CD14-positive monocyte (primary cell): ENCODE measurements around the gene FMO4. TPM values are rescaled to one million over a fixed set of nuclear protein-coding genes. Genes with fewer than 3 reads are reported as not detected.

ENCODE experiments used
- DNase-seq, 3 donors: peaks; one replicate each; pipeline ENCODE4 v3.0.0-alpha.2; 2011 to 2022
- H2AFZ ChIP-seq: 2 replicates; pipeline ENCODE4 v1.6.0; 2012; ENCODE audit warnings: mild to moderate bottlenecking, low read depth, low read length, inconsistent platforms; ENCODE audit not compliant: insufficient read depth, poor library complexity, severe bottlenecking
- H3K27ac ChIP-seq, 2 donors: 1 replicate in 1 of 2; 2 replicates in 1 of 2; pipeline ENCODE4 v1.5.1; 2012 to 2013; ENCODE audit warnings: low read length in 2 of 2, control low read depth in 1 of 2, inconsistent platforms in 1 of 2, low read depth in 1 of 2, mild to moderate bottlenecking in 1 of 2
- H3K27me3 ChIP-seq, 2 donors: one replicate each; pipeline versions ENCODE4 v1.6.0 to v1.6.1; 2011 to 2013; ENCODE audit warnings: low read length in 2 of 2; ENCODE audit not compliant: control insufficient read depth in 2 of 2, insufficient read depth in 2 of 2
- H3K36me3 ChIP-seq, 2 donors: replicated peaks in 1 of 2; 1 replicate in 1 of 2; 2 replicates in 1 of 2; pipeline versions ENCODE4 v1.5.1 to v1.6.1; 2012 to 2013; ENCODE audit warnings: low read length in 2 of 2, control low read depth in 1 of 2, inconsistent platforms in 1 of 2, mild to moderate bottlenecking in 1 of 2; ENCODE audit not compliant: insufficient read depth in 2 of 2, control insufficient read depth in 1 of 2
- H3K4me1 ChIP-seq, 2 donors: 1 replicate in 1 of 2; 2 replicates in 1 of 2; pipeline versions ENCODE4 v1.5.1 to v1.6.1; 2012 to 2013; ENCODE audit warnings: low read length in 2 of 2, control low read depth in 1 of 2, inconsistent platforms in 1 of 2, mild to moderate bottlenecking in 1 of 2, moderate library complexity in 1 of 2; ENCODE audit not compliant: insufficient read depth in 2 of 2, control insufficient read depth in 1 of 2
- H3K4me2 ChIP-seq: replicated peaks from 2 replicates; pipeline ENCODE3; 2012; ENCODE audit warnings: low read length, moderate library complexity, mild to moderate bottlenecking; ENCODE audit not compliant: poor library complexity, severe bottlenecking; ENCODE audit errors: extremely low read depth
- H3K4me3 ChIP-seq, 3 experiments: fragments of 200-600 bp in 1 of 3; sonication (generic) in 1 of 3; replicated peaks in 1 of 3; 1 replicate in 2 of 3; 2 replicates in 1 of 3; pipeline ENCODE4 v1.5.1; 2011 to 2013; ENCODE audit warnings: low read length in 3 of 3, mild to moderate bottlenecking in 3 of 3, control low read depth in 2 of 3, low read depth in 2 of 3, inconsistent platforms in 1 of 3, moderate library complexity in 1 of 3
- H3K79me2 ChIP-seq: 2 replicates; pipeline ENCODE4 v1.6.0; 2012; ENCODE audit warnings: mild to moderate bottlenecking, control low read depth, inconsistent platforms, low read length, moderate library complexity; ENCODE audit not compliant: insufficient read depth
- H3K9ac ChIP-seq: 2 replicates; pipeline ENCODE4 v1.6.0; 2017; ENCODE audit warnings: low read length, mild to moderate bottlenecking; ENCODE audit not compliant: insufficient read depth, poor library complexity, severe bottlenecking
- H3K9me3 ChIP-seq, 2 donors: replicated peaks in 1 of 2; 1 replicate in 1 of 2; 2 replicates in 1 of 2; pipeline versions ENCODE4 v1.5.1 to v1.6.1; 2012 to 2013; ENCODE audit warnings: low read length in 2 of 2, control low read depth in 1 of 2; ENCODE audit not compliant: control insufficient read depth in 1 of 2, insufficient read depth in 1 of 2
- H4K20me1 ChIP-seq: 2 replicates; pipeline ENCODE4 v1.6.0; 2012; ENCODE audit warnings: mild to moderate bottlenecking, low read length, control low read depth, moderate library complexity; ENCODE audit not compliant: insufficient read depth
- H3K27ac Mint-ChIP-seq, 7 donors: one replicate each; pipeline ENCODE4 v1.8.0; 2020; ENCODE audit warnings: mild to moderate bottlenecking in 7 of 7, mixed read lengths in 7 of 7, moderate library complexity in 6 of 7, inconsistent platforms in 2 of 7
- H3K27me3 Mint-ChIP-seq, 3 donors: one replicate each; pipeline ENCODE4 v1.8.0; 2021 to 2022; ENCODE audit warnings: low read depth in 3 of 3, mild to moderate bottlenecking in 3 of 3, mixed read lengths in 3 of 3, moderate library complexity in 3 of 3, inconsistent platforms in 1 of 3
- H3K36me3 Mint-ChIP-seq, 2 donors: one replicate each; pipeline ENCODE4 v1.8.0; 2020; ENCODE audit warnings: mixed read lengths in 2 of 2, inconsistent platforms in 1 of 2, mild to moderate bottlenecking in 1 of 2
- H3K4me1 Mint-ChIP-seq: one replicate; pipeline ENCODE4 v1.8.0; 2020; ENCODE audit warnings: mild to moderate bottlenecking, mixed read lengths
- H3K4me3 Mint-ChIP-seq, 2 donors: one replicate each; pipeline ENCODE4 v1.8.0; 2020; ENCODE audit warnings: mild to moderate bottlenecking in 2 of 2, mixed read lengths in 2 of 2, moderate library complexity in 1 of 2
- H3K9me3 Mint-ChIP-seq, 7 donors: one replicate each; pipeline ENCODE4 v1.8.0; 2020 to 2022; ENCODE audit warnings: mixed read lengths in 7 of 7, mild to moderate bottlenecking in 6 of 7, moderate library complexity in 6 of 7, inconsistent platforms in 2 of 7
- CTCF ChIP-seq: fragments of 200-600 bp; IDR thresholded peaks from one replicate; pipeline ENCODE4 v1.8.0; 2022; ENCODE audit warnings: antibody characterized with exemption, mild to moderate bottlenecking
- WGBS: methylation state at CpG from one replicate; pipeline ENCODE4 v1.1.5; 2013; ENCODE audit warnings: missing lambda C conversion rate; ENCODE audit not compliant: insufficient coverage; 5-methylcytosine and 5-hydroxymethylcytosine counted together
- intact Hi-C, 2 donors: fragments of 100-400 bp; cut with micrococcal nuclease; formaldehyde crosslinking; loops; one replicate each; pipeline versions ENCODE4 v1.15.0 to v1.15.1; 2023
- polyA plus RNA-seq, 3 donors: library from polyadenylated mRNA; depleted of rRNA in 1 of 3; unstranded in 2 of 3; stranded (reverse) in 1 of 3; fragments of 300-500 nt in 2 of 3; fragments of >200 nt in 1 of 3; fragmentation: Illumina TruSeq in 2 of 3; gene quantifications; 1 replicate in 2 of 3; 2 replicates in 1 of 3; pipeline ENCODE4 v1.2.3, GENCODE V29; 2012 to 2021

FMO4 gene
- polyA plus RNA-seq, 3 donors = 1.3 to 1.9 (median 1.6) TPM

DNA sequence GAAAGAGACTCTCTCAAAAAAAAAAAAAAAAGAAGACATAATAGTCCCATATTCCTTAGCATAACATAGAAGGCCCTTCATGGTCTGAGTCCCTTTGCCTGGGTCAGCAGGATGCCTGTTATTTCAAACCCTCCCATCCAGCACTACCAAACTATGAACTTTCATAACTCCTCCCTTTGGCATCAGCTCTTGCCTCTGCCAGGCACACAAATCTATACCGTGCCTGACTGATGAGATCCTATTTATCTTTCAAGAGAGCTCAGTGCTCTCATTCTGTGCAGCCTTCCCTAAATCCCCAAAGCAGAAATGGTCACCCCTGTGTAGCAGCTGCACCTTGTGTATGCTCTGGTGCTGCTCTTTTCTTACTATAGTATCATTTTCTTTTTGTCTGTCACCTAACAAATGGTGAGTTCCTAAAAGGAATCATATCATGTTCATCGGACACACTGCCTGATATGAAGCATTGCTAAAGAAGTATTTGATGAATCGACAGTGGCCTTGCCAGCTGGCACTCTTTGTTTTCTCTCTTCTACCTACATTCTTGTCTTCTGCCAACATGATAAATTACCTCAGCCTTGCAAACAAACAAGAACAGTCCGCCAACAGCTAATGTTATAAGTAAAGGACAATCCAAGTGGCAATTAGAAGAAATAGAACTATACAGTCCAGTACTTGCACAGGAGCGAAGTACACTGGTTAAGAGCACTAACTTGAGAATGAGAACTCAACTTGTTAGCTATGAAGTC is 29.9 kb downstream of the FMO4 start:
- no peak overlapping the region for H3K9ac ChIP-seq
- Mint-ChIP-seq H3K27me3 (no peaks in the 10 kb centered on the region), H3K9me3 (peaks cover 0 to 14% (median 4%) of the 10 kb centered on the region in 7 donors), H3K4me1 (no peaks in the 10 kb centered on the region), H3K36me3 (no peaks in the 10 kb centered on the region), H3K4me3 (no peak overlapping the region), H3K27ac (no peak overlapping the region)
- H3K27ac ChIP-seq = no peak overlapping the region
- no peak for DNase-seq
- WGBS = 100% methylated on average over 3 of the region's 5 CpGs
- no peaks in the 10 kb centered on the region for H3K27me3 ChIP-seq
- no peaks in the 10 kb centered on the region for H4K20me1 ChIP-seq
- no peak for TF ChIP-seq CTCF
- H3K36me3 ChIP-seq = no peaks in the 10 kb centered on the region
- H3K79me2 ChIP-seq = no peaks in the 10 kb centered on the region
- H3K4me3 ChIP-seq = no peak overlapping the region
- H3K4me2 ChIP-seq = no peak overlapping the region
- no peak overlapping the region for H2AFZ ChIP-seq
- H3K9me3 ChIP-seq = peaks cover 0 to 4% of the 10 kb centered on the region in 2 donors
- H3K4me1 ChIP-seq = no peaks in the 10 kb centered on the region
- intact Hi-C loops = no loop called here

DNA sequence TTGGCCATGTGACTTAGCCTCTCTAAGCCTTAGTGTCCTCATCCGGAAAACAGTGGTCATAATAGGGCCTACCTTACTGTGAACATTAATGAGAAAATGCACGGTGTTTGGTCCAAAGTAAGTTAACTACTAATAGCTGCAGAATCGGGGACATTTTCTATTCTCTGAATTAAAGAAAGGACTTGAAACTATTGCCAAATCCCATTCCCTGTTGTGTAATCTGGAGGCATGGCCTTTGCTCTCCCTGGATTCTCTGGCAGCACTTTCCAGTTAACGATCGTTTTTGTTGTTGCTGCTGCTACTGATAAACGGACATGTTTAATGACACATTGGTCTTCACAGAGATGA is 30.5 kb downstream of the FMO4 start:
- Mint-ChIP-seq H3K27ac (no peak overlapping the region), H3K27me3 (no peaks in the 10 kb centered on the region), H3K36me3 (no peaks in the 10 kb centered on the region), H3K4me1 (no peaks in the 10 kb centered on the region), H3K9me3 (peaks cover 0 to 14% (median 4%) of the 10 kb centered on the region in 7 donors), H3K4me3 (no peak overlapping the region)
- no peak overlapping the region for H3K4me3 ChIP-seq
- intact Hi-C loops = no loop called here
- no peaks in the 10 kb centered on the region for H3K27me3 ChIP-seq
- no peaks in the 10 kb centered on the region for H3K4me1 ChIP-seq
- no peaks in the 10 kb centered on the region for H3K79me2 ChIP-seq
- TF ChIP-seq CTCF = no peak
- no peak overlapping the region for H3K9ac ChIP-seq
- no peak for DNase-seq
- no peak overlapping the region for H2AFZ ChIP-seq
- H4K20me1 ChIP-seq = no peaks in the 10 kb centered on the region
- H3K9me3 ChIP-seq = peaks cover 0 to 4% of the 10 kb centered on the region in 2 donors
- 95% methylated on average over 3 of the region's 6 CpGs for WGBS
- no peak overlapping the region for H3K4me2 ChIP-seq
- no peaks in the 10 kb centered on the region for H3K36me3 ChIP-seq
- H3K27ac ChIP-seq = no peak overlapping the region
